Measurements from ENCODE around the gene PRPF40A. TPM values are rescaled to one million over a fixed set of nuclear protein-coding genes. Genes with fewer than 3 reads are reported as not detected.

The PRPF40A gene
- total and polyA plus RNA-seq, 10 of the 15 experiments (the other 5 are each of a cell fraction or from before 2014, with no cell fraction given), result 97.8 to 197 (median 144) TPM

- no peaks in the 10 kb centered on the region; the same call in 2 of the 3 replicates for H3K9me3 ChIP-seq (replicated peaks; ENCODE audit: control insufficient read depth, insufficient read depth, low read length)
- WGBS (ENCODE audit: insufficient coverage, insufficient replicate concordance, low lambda C conversion rate, missing lambda C conversion rate), result 0% methylated on average over 4 of the region's 4 CpGs
- H2AFZ ChIP-seq (ENCODE audit: control insufficient read depth, low read depth, low read length), result no peak overlapping the region
- ChIA-PET RAD21 (ENCODE audit: unreplicated experiment) (no interaction called here), CTCF (interaction anchor here (1.1 to 5.0 kb wide), 3 partner anchors 22 to 58 kb away, joined by 3 to 31 read pairs (median 4); partner anchors contain the start of gene PRPF40A), SMC1A (ENCODE audit: uncharacterized antibody, unreplicated experiment) (no interaction called here), POLR2A (interaction anchor here (4.4 kb wide), 1 partner anchor 23 kb away, joined by 20 read pairs; the partner anchor contains the start of gene PRPF40A)
- in situ Hi-C loops (cut with MboI), result no loop called here
- peaks cover 37% of the 10 kb centered on the region for H3K79me2 ChIP-seq (ENCODE audit: control insufficient read depth, insufficient read depth, low read length)
- no peak overlapping the region for H3K4me2 ChIP-seq (ENCODE audit: control insufficient read depth, insufficient read depth)
- DNase-seq (ENCODE audit: low read depth, low spot score), result peak; percentile 30
- FAIRE-seq, result peak; percentile 23
- H3K4me1 ChIP-seq (ENCODE audit: control insufficient read depth, insufficient read depth, low read length), result peaks cover 17% of the 10 kb centered on the region; the same call in 1 of the 2 replicates
- no peaks in the 10 kb centered on the region for H3K27me3 ChIP-seq (replicated peaks in 1 of 2; ENCODE audit: control insufficient read depth in 2 of 2, insufficient read depth in 2 of 2, low read length in 1 of 2)
- no peak overlapping the region for H3K27ac ChIP-seq (ENCODE audit: control insufficient read depth, insufficient read depth)
- peak; percentile 89 for ATAC-seq
- peaks cover 2 to 3% of the 10 kb centered on the region in 2 experiments; a peak in 3 of 4 replicates for H3K36me3 ChIP-seq (ENCODE audit: control insufficient read depth in 2 of 2, insufficient read depth in 2 of 2, low read length in 1 of 2)
- no peaks in the 10 kb centered on the region for H4K20me1 ChIP-seq (ENCODE audit: control insufficient read depth, insufficient read depth)
- intact Hi-C loops (cut with micrococcal nuclease; ENCODE audit: unreplicated experiment), result no loop called here
- BruUV-seq (replicated peaks), result no TSS peak
- no peak overlapping the region for H3K9ac ChIP-seq (ENCODE audit: control insufficient read depth, insufficient read depth, low read length)
- no peak overlapping the region for H3K4me3 ChIP-seq
- TF ChIP-seq, protein P1, sequence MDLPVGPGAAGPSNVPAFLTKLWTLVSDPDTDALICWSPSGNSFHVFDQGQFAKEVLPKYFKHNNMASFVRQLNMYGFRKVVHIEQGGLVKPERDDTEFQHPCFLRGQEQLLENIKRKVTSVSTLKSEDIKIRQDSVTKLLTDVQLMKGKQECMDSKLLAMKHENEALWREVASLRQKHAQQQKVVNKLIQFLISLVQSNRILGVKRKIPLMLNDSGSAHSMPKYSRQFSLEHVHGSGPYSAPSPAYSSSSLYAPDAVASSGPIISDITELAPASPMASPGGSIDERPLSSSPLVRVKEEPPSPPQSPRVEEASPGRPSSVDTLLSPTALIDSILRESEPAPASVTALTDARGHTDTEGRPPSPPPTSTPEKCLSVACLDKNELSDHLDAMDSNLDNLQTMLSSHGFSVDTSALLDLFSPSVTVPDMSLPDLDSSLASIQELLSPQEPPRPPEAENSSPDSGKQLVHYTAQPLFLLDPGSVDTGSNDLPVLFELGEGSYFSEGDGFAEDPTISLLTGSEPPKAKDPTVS (IDR thresholded peaks at IDR 0.05; ENCODE audit: low read depth, low read length), result no peak
- TF ChIP-seq ZNF622 (IDR thresholded peaks at IDR 0.05) (no peak), ETV6 (conservative IDR thresholded peaks at IDR 0.05 in 1 of 2, IDR thresholded peaks at IDR 0.05 in 1 of 2; ENCODE audit: borderline replicate concordance in 1 of 2, low read depth in 1 of 2) (0 out of 4 replicates have a peak, but pooled peaks of 1 of the 2 experiments have one; percentile 17), SKIL (IDR thresholded peaks at IDR 0.05; ENCODE audit: low read depth, poor library complexity, severe bottlenecking) (no peak), EZH2 (IDR thresholded peaks at IDR 0.05; ENCODE audit: borderline replicate concordance, control insufficient read depth, low read depth, low read length) (no peak), YY1 (IDR thresholded peaks at IDR 0.05; ENCODE audit: low read depth, low read length) (no peak), JUNB (IDR thresholded peaks at IDR 0.05) (peak; percentile 96), ZNF274 (IDR thresholded peaks at IDR 0.05; ENCODE audit: insufficient read depth, insufficient read length) (no peak), REST (IDR thresholded peaks at IDR 0.05; ENCODE audit: low read depth, low read length) (no peak), POLR2AphosphoS2 (IDR thresholded peaks at IDR 0.05; ENCODE audit: low read depth, low read length) (no peak), EP300 (IDR thresholded peaks at IDR 0.05; ENCODE audit: borderline replicate concordance in 1 of 2, control insufficient read depth in 1 of 2, low read depth in 2 of 2, low read length in 2 of 2) (no peak), ATF7 (IDR thresholded peaks at IDR 0.05; ENCODE audit: low read depth) (no peak), TCF3 (IDR thresholded peaks at IDR 0.05; ENCODE audit: borderline replicate concordance, insufficient read depth, low read depth, low read length) (no peak), DPF2 (IDR thresholded peaks at IDR 0.05) (no peak), MEF2A (IDR thresholded peaks at IDR 0.05; ENCODE audit: insufficient read depth, low read depth, low read length) (0 out of 2 replicates have a peak, but pooled peaks have one; percentile 26), SMAD5 (IDR thresholded peaks at IDR 0.05; ENCODE audit: low read depth) (no peak), NFIC (IDR thresholded peaks at IDR 0.05; ENCODE audit: low read depth, low read length) (peak; percentile 81), ZNF24 (IDR thresholded peaks at IDR 0.05) (no peak)
These were observed 24.2 kb downstream of the PRPF40A start for GRCh38 chr2:152693033-152693432.

All from GM12878 (cell line).